DOHH2 (cell line): ENCODE data around the gene TDO2.

Experiments
- EZH2phosphoT487 ChIP-seq: fragments of 200-600 bp; sonication (generic); IDR thresholded peaks from 2 replicates; pipeline ENCODE4 v1.6.1; 2017; ENCODE audit warnings: borderline replicate concordance, mild to moderate bottlenecking, antibody characterized with exemption, low read length, moderate library complexity, mixed read lengths
- TF ChIP-seq, protein P1 (sequence below): fragments of 200-600 bp; sonication (generic); IDR thresholded peaks from one replicate; pipeline ENCODE4 v1.5.1; 2014; ENCODE audit warnings: antibody characterized with exemption, mild to moderate bottlenecking, low read depth, low read length; ENCODE audit not compliant: poor library complexity, severe bottlenecking

DNA sequence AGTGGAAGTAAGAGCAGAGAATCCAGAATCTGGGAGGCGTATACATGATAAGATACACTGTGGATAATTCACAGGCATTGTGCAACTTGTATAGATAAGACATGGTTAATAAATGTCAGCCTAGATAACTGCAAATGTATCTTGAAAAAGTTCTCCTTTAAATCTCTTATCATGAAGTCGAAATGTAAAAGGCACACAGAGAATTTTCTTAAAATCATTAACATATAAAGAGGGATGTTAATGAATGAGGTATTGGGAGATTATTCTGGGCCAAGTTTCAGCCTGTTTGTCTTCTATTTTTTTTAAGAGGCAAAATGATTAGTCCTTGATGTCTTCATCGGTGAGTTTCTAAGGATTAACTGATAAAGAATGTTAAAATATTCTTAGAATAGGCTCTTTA is 835 bp downstream of the TDO2 start:
- TF ChIP-seq, protein P1, sequence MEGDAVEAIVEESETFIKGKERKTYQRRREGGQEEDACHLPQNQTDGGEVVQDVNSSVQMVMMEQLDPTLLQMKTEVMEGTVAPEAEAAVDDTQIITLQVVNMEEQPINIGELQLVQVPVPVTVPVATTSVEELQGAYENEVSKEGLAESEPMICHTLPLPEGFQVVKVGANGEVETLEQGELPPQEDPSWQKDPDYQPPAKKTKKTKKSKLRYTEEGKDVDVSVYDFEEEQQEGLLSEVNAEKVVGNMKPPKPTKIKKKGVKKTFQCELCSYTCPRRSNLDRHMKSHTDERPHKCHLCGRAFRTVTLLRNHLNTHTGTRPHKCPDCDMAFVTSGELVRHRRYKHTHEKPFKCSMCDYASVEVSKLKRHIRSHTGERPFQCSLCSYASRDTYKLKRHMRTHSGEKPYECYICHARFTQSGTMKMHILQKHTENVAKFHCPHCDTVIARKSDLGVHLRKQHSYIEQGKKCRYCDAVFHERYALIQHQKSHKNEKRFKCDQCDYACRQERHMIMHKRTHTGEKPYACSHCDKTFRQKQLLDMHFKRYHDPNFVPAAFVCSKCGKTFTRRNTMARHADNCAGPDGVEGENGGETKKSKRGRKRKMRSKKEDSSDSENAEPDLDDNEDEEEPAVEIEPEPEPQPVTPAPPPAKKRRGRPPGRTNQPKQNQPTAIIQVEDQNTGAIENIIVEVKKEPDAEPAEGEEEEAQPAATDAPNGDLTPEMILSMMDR, result no peak
- TF ChIP-seq EZH2phosphoT487, result no peak
